ENCODE data around the gene CEP295NL. TPM values are rescaled to one million over a fixed set of nuclear protein-coding genes. Genes with fewer than 3 reads are reported as not detected.

Gene CEP295NL
- total RNA-seq, result not detected
- polyA plus RNA-seq, result not detected

GRCh38 chr17:78903101-78903779, at the start of gene CEP295NL:
CEP295NL (minus strand) TSS chr17:78903201; CDS start chr17:78901828, 1,373 bp downstream.
- POLR2A ChIA-PET, result no interaction called here
- no peaks in the 10 kb centered on the region for H3K36me3 ChIP-seq (ENCODE audit: insufficient read depth, low read length)
- Mint-ChIP-seq H3K27ac (peak within 1 kb of the TSS in 2 of 8 donors; percentile 17 to 24), H3K4me1 (peaks cover 4 to 9% (median 6%) of the 10 kb centered on the region in 3 donors), H3K27me3 (peaks cover 11 to 17% of the 10 kb centered on the region in 2 donors), H3K9me3 (no peaks in the 10 kb centered on the region), H3K4me3 (no peak within 1 kb of the TSS), H3K36me3 (no peaks in the 10 kb centered on the region)
- H3K27ac ChIP-seq (ENCODE audit: low read depth, low read length), result no peak within 1 kb of the TSS
- no peaks in the 10 kb centered on the region for H3K4me1 ChIP-seq (ENCODE audit: insufficient read depth, low read length)
- H3K27me3 ChIP-seq (ENCODE audit: insufficient read depth, low read length, poor library complexity, severe bottlenecking), result no peaks in the 10 kb centered on the region
- no peak for DNase-seq
- H3K4me3 ChIP-seq (ENCODE audit: low read length), result no peak within 1 kb of the TSS
- no peaks in the 10 kb centered on the region for H3K9me3 ChIP-seq (ENCODE audit: low read length)
- CTCF ChIA-PET, result interaction anchor here (1.2 to 1.4 kb wide), 2 partner anchors 12 to 68 kb away, joined by 3 read pairs; no protein-coding TSS in a partner anchor

GRCh38 chr17:78952706-78953105, 49.7 kb upstream of the CEP295NL start:
- no peak for DNase-seq
- H3K4me1 Mint-ChIP-seq, result no peaks in the 10 kb centered on the region
- H3K27ac Mint-ChIP-seq, result no peak overlapping the region
- peaks cover 4 to 19% (median 9%) of the 10 kb centered on the region in 5 donors for H3K9me3 Mint-ChIP-seq
- Histone ChIP-seq H3K27me3 (ENCODE audit: insufficient read depth, low read length, poor library complexity, severe bottlenecking) (no peaks in the 10 kb centered on the region), H3K36me3 (ENCODE audit: insufficient read depth, low read length) (no peaks in the 10 kb centered on the region), H3K27ac (ENCODE audit: low read depth, low read length) (no peak overlapping the region), H3K4me1 (ENCODE audit: insufficient read depth, low read length) (no peaks in the 10 kb centered on the region), H3K4me3 (ENCODE audit: low read length) (no peak overlapping the region), H3K9me3 (ENCODE audit: low read length) (no peaks in the 10 kb centered on the region)
- POLR2A ChIA-PET, result no interaction called here
- no peak overlapping the region for H3K4me3 Mint-ChIP-seq
- peaks cover 0 to 7% (median 0%) of the 10 kb centered on the region in 3 donors for H3K36me3 Mint-ChIP-seq
- CTCF ChIA-PET, result interaction anchor here (1.1 kb wide), 1 partner anchor 19 kb away, joined by 3 read pairs; no protein-coding TSS in a partner anchor
- peaks cover 11 to 15% of the 10 kb centered on the region in 2 donors for H3K27me3 Mint-ChIP-seq

- Mint-ChIP-seq H3K27me3 (peaks cover 11 to 15% of the 10 kb centered on the region in 2 donors), H3K36me3 (peaks cover 0 to 7% (median 0%) of the 10 kb centered on the region in 3 donors), H3K4me1 (no peaks in the 10 kb centered on the region), H3K27ac (no peak overlapping the region), H3K9me3 (peaks cover 4 to 19% (median 9%) of the 10 kb centered on the region in 5 donors), H3K4me3 (no peak overlapping the region)
- Histone ChIP-seq H3K27me3 (ENCODE audit: insufficient read depth, low read length, poor library complexity, severe bottlenecking) (no peaks in the 10 kb centered on the region), H3K4me1 (ENCODE audit: insufficient read depth, low read length) (no peaks in the 10 kb centered on the region), H3K36me3 (ENCODE audit: insufficient read depth, low read length) (no peaks in the 10 kb centered on the region), H3K9me3 (ENCODE audit: low read length) (no peaks in the 10 kb centered on the region), H3K4me3 (ENCODE audit: low read length) (no peak overlapping the region), H3K27ac (ENCODE audit: low read depth, low read length) (no peak overlapping the region)
- POLR2A ChIA-PET, result no interaction called here
- no peak for DNase-seq
- CTCF ChIA-PET, result interaction anchor here (1.1 kb wide), 1 partner anchor 20 kb away, joined by 3 read pairs; no protein-coding TSS in a partner anchor
Measured at GRCh38 chr17:78951967-78952551, 49.1 kb upstream of the CEP295NL start.

- no peak for DNase-seq
- Mint-ChIP-seq H3K36me3 (peaks cover 0 to 7% (median 0%) of the 10 kb centered on the region in 3 donors), H3K4me1 (no peaks in the 10 kb centered on the region), H3K4me3 (no peak overlapping the region), H3K27ac (no peak overlapping the region), H3K9me3 (peaks cover 4 to 19% (median 8%) of the 10 kb centered on the region in 5 donors), H3K27me3 (peaks cover 8 to 22% of the 10 kb centered on the region in 2 donors)
- H3K4me3 ChIP-seq (ENCODE audit: low read length), result no peak overlapping the region
- POLR2A ChIA-PET, result no interaction called here
- no peak overlapping the region for H3K27ac ChIP-seq (ENCODE audit: low read depth, low read length)
- CTCF ChIA-PET, result no interaction called here
- H3K9me3 ChIP-seq (ENCODE audit: low read length), result no peaks in the 10 kb centered on the region
- H3K27me3 ChIP-seq (ENCODE audit: insufficient read depth, low read length, poor library complexity, severe bottlenecking), result no peaks in the 10 kb centered on the region
- no peaks in the 10 kb centered on the region for H3K36me3 ChIP-seq (ENCODE audit: insufficient read depth, low read length)
- H3K4me1 ChIP-seq (ENCODE audit: insufficient read depth, low read length), result no peaks in the 10 kb centered on the region
Measured at GRCh38 chr17:78950870-78951269, 47.9 kb upstream of the CEP295NL start.

GRCh38 chr17:78947235-78948149, 44.5 kb upstream of the CEP295NL start:
- POLR2A ChIA-PET, result no interaction called here
- H3K4me1 ChIP-seq (ENCODE audit: insufficient read depth, low read length), result no peaks in the 10 kb centered on the region
- H3K4me3 ChIP-seq (ENCODE audit: low read length), result no peak overlapping the region
- CTCF ChIA-PET, result interaction anchor here (1.5 kb wide), 1 partner anchor 23 kb away, joined by 3 read pairs; no protein-coding TSS in a partner anchor
- H3K4me3 Mint-ChIP-seq, result no peak overlapping the region
- no peaks in the 10 kb centered on the region for H3K4me1 Mint-ChIP-seq
- H3K36me3 Mint-ChIP-seq, result peaks cover 0 to 7% (median 0%) of the 10 kb centered on the region in 3 donors
- H3K9me3 Mint-ChIP-seq, result peaks cover 4 to 19% (median 8%) of the 10 kb centered on the region in 5 donors
- H3K27ac Mint-ChIP-seq, result no peak overlapping the region
- no peaks in the 10 kb centered on the region for H3K27me3 ChIP-seq (ENCODE audit: insufficient read depth, low read length, poor library complexity, severe bottlenecking)
- no peak for DNase-seq
- no peaks in the 10 kb centered on the region for H3K9me3 ChIP-seq (ENCODE audit: low read length)
- peaks cover 9 to 25% of the 10 kb centered on the region in 2 donors for H3K27me3 Mint-ChIP-seq
- H3K27ac ChIP-seq (ENCODE audit: low read depth, low read length), result no peak overlapping the region
- H3K36me3 ChIP-seq (ENCODE audit: insufficient read depth, low read length), result no peaks in the 10 kb centered on the region

GRCh38 chr17:78946631-78947030, 43.6 kb upstream of the CEP295NL start:
- Histone ChIP-seq H3K4me1 (ENCODE audit: insufficient read depth, low read length) (no peaks in the 10 kb centered on the region), H3K9me3 (ENCODE audit: low read length) (no peaks in the 10 kb centered on the region), H3K4me3 (ENCODE audit: low read length) (no peak overlapping the region), H3K36me3 (ENCODE audit: insufficient read depth, low read length) (no peaks in the 10 kb centered on the region), H3K27ac (ENCODE audit: low read depth, low read length) (no peak overlapping the region), H3K27me3 (ENCODE audit: insufficient read depth, low read length, poor library complexity, severe bottlenecking) (no peaks in the 10 kb centered on the region)
- H3K27me3 Mint-ChIP-seq, result peaks cover 10 to 28% of the 10 kb centered on the region in 2 donors
- H3K4me3 Mint-ChIP-seq, result no peak overlapping the region
- H3K36me3 Mint-ChIP-seq, result peaks cover 0 to 7% (median 0%) of the 10 kb centered on the region in 3 donors
- ChIA-PET CTCF (no interaction called here), POLR2A (no interaction called here)
- H3K4me1 Mint-ChIP-seq, result no peaks in the 10 kb centered on the region
- H3K27ac Mint-ChIP-seq, result no peak overlapping the region
- no peak for DNase-seq
- H3K9me3 Mint-ChIP-seq, result peaks cover 4 to 19% (median 8%) of the 10 kb centered on the region in 5 donors

GRCh38 chr17:78946131-78946530, 43.1 kb upstream of the CEP295NL start:
- no peak overlapping the region for H3K4me3 Mint-ChIP-seq
- no peaks in the 10 kb centered on the region for H3K9me3 ChIP-seq (ENCODE audit: low read length)
- no peaks in the 10 kb centered on the region for H3K27me3 ChIP-seq (ENCODE audit: insufficient read depth, low read length, poor library complexity, severe bottlenecking)
- no peaks in the 10 kb centered on the region for H3K4me1 ChIP-seq (ENCODE audit: insufficient read depth, low read length)
- DNase-seq, result no peak
- peaks cover 0 to 7% (median 0%) of the 10 kb centered on the region in 3 donors for H3K36me3 Mint-ChIP-seq
- no peak overlapping the region for H3K27ac ChIP-seq (ENCODE audit: low read depth, low read length)
- POLR2A ChIA-PET, result no interaction called here
- H3K4me3 ChIP-seq (ENCODE audit: low read length), result no peak overlapping the region
- H3K36me3 ChIP-seq (ENCODE audit: insufficient read depth, low read length), result no peaks in the 10 kb centered on the region
- CTCF ChIA-PET, result no interaction called here
- peaks cover 8 to 28% of the 10 kb centered on the region in 2 donors for H3K27me3 Mint-ChIP-seq
- no peaks in the 10 kb centered on the region for H3K4me1 Mint-ChIP-seq
- H3K27ac Mint-ChIP-seq, result no peak overlapping the region
- peaks cover 4 to 15% (median 8%) of the 10 kb centered on the region in 5 donors for H3K9me3 Mint-ChIP-seq

Data from CD8-positive, alpha-beta memory T cell (primary cell).